Astrocyte (in vitro differentiated cells and primary cell): ENCODE measurements around the gene TNP1. TPM values are rescaled to one million over a fixed set of nuclear protein-coding genes. Genes with fewer than 3 reads are reported as not detected.

Experiments
- DNase-seq: peaks from one replicate; pipeline ENCODE4 v3.0.0-alpha.2; 2010; ENCODE audit warnings: low read depth
- FAIRE-seq: peaks from 2 replicates; lab custom pipeline; 2011; peaks lifted over from hg19 to GRCh38; lab: Jason Lieb, UNC
- H2AFZ ChIP-seq: 2 replicates; pipeline ENCODE4 v1.6.0; 2012; ENCODE audit warnings: low read depth, low read length, inconsistent platforms
- H3K27ac ChIP-seq: 2 replicates; pipeline ENCODE4 v1.5.1; 2011; ENCODE audit warnings: low read depth, low read length, inconsistent platforms
- H3K27me3 ChIP-seq: 2 replicates; pipeline ENCODE4 v1.6.0; 2011; ENCODE audit warnings: low read length, inconsistent platforms; ENCODE audit not compliant: insufficient read depth
- H3K36me3 ChIP-seq: 2 replicates; pipeline ENCODE4 v1.5.1; 2011; ENCODE audit warnings: low read length, inconsistent platforms; ENCODE audit not compliant: insufficient read depth
- H3K4me1 ChIP-seq: 2 replicates; pipeline ENCODE4 v1.5.1; 2011; ENCODE audit warnings: low read length, inconsistent platforms; ENCODE audit not compliant: insufficient read depth
- H3K4me2 ChIP-seq: 2 replicates; pipeline ENCODE4 v1.6.0; 2012; ENCODE audit warnings: low read length, inconsistent platforms
- H3K4me3 ChIP-seq: 2 replicates; pipeline ENCODE4 v1.5.1; 2011; ENCODE audit warnings: low read depth, mild to moderate bottlenecking, low read length, inconsistent platforms; ENCODE audit not compliant: insufficient read depth
- H3K79me2 ChIP-seq: 2 replicates; pipeline ENCODE4 v1.6.0; 2012; ENCODE audit warnings: mild to moderate bottlenecking, low read length, inconsistent platforms; ENCODE audit not compliant: insufficient read depth
- H3K9ac ChIP-seq: 2 replicates; pipeline ENCODE4 v1.6.0; 2012; ENCODE audit warnings: mild to moderate bottlenecking, low read length, inconsistent platforms
- H3K9me3 ChIP-seq: 2 replicates; pipeline ENCODE4 v1.5.1; 2012; ENCODE audit warnings: low read depth, mild to moderate bottlenecking, low read length, inconsistent platforms; ENCODE audit not compliant: insufficient read depth
- H4K20me1 ChIP-seq: 2 replicates; pipeline ENCODE4 v1.6.0; 2012; ENCODE audit warnings: low read length, inconsistent platforms; ENCODE audit not compliant: insufficient read depth
- H3K27ac Mint-ChIP-seq: one replicate; pipeline ENCODE4 v1.8.0; 2021; ENCODE audit warnings: mild to moderate bottlenecking, mixed read lengths; ENCODE audit not compliant: unreplicated experiment
- H3K27me3 Mint-ChIP-seq: one replicate; pipeline ENCODE4 v1.8.0; 2021; ENCODE audit warnings: low read depth, mixed read lengths; ENCODE audit not compliant: unreplicated experiment
- H3K36me3 Mint-ChIP-seq: one replicate; pipeline ENCODE4 v1.8.0; 2021; ENCODE audit warnings: low read depth, mixed read lengths; ENCODE audit not compliant: unreplicated experiment
- H3K4me1 Mint-ChIP-seq: one replicate; pipeline ENCODE4 v1.8.0; 2021; ENCODE audit warnings: low read depth, mixed read lengths; ENCODE audit not compliant: unreplicated experiment
- H3K4me3 Mint-ChIP-seq: one replicate; pipeline ENCODE4 v1.8.0; 2021; ENCODE audit warnings: mild to moderate bottlenecking, moderate library complexity, mixed read lengths; ENCODE audit not compliant: unreplicated experiment
- H3K9me3 Mint-ChIP-seq: one replicate; pipeline ENCODE4 v1.8.0; 2021; ENCODE audit warnings: mild to moderate bottlenecking, mixed read lengths; ENCODE audit not compliant: unreplicated experiment
- EZH2 ChIP-seq: IDR thresholded peaks from 2 replicates; pipeline ENCODE4 v1.6.1; 2012; ENCODE audit warnings: mild to moderate bottlenecking, low read length, inconsistent platforms; ENCODE audit not compliant: insufficient read depth
- total RNA-seq: library from RNA; stranded (reverse); gene quantifications from 2 replicates; pipeline ENCODE4 v1.2.1, GENCODE V29; 2021
- TF ChIP-seq, protein P1 (sequence below): IDR thresholded peaks from 2 replicates; pipeline ENCODE4 v1.5.1; 2011; ENCODE audit warnings: low read depth, mild to moderate bottlenecking, inconsistent platforms, low read length, moderate library complexity; ENCODE audit not compliant: insufficient read depth

TNP1 gene
- total RNA-seq, 1 donor from 2014 or later, result not detected

DNA sequence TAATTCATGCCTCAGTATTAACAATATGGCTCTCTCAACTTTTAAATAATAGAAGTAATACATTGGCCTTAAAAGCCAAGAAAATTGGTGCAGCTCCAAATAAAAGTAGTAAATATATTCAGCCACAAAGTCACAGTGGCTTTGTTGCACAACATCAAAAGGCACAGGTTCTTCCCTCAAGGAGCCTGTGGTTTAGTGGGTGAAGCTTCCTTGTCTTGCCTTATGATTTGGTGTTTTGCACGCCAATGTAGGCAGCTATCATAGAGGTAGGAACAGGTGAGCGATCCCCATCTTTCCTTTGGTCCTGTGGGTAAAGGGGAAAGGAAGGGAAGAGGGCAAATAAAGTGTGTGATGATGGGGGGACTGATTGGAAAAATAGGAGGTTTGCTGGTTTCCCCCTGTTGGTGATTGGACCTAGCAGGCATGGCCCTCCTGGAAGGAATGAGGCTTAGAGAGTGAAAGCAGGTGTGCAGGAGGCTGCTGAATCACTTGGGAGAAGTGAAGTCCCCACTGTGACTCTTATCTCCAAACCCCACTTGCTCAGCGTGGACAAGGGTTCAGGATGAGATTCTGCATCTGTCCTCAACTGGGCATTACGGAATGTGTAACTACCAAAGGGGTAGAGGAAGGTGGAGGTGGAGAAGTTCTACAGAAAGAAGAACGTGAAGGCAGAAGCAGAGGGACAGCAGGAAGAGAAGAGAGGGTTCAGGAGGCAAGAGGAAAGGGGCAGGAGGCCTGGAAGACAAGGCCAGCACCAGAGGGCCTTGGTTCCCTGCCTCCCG lies 20.1 kb upstream of the TNP1 start:
- H3K4me2 ChIP-seq, result no peak overlapping the region
- Mint-ChIP-seq H3K4me3 (no peak overlapping the region), H3K27me3 (peaks cover 25% of the 10 kb centered on the region), H3K27ac (no peak overlapping the region), H3K4me1 (peaks cover 4% of the 10 kb centered on the region), H3K9me3 (peaks cover 6% of the 10 kb centered on the region), H3K36me3 (peaks cover 2% of the 10 kb centered on the region)
- no peak overlapping the region for H3K9ac ChIP-seq
- FAIRE-seq, result no peak
- DNase-seq, result no peak
- no peaks in the 10 kb centered on the region for H4K20me1 ChIP-seq
- no peaks in the 10 kb centered on the region for H3K79me2 ChIP-seq
- H3K9me3 ChIP-seq, result no peaks in the 10 kb centered on the region
- no peaks in the 10 kb centered on the region for H3K27me3 ChIP-seq
- H3K4me3 ChIP-seq, result no peak overlapping the region
- no peak overlapping the region for H3K27ac ChIP-seq
- TF ChIP-seq, protein P1, sequence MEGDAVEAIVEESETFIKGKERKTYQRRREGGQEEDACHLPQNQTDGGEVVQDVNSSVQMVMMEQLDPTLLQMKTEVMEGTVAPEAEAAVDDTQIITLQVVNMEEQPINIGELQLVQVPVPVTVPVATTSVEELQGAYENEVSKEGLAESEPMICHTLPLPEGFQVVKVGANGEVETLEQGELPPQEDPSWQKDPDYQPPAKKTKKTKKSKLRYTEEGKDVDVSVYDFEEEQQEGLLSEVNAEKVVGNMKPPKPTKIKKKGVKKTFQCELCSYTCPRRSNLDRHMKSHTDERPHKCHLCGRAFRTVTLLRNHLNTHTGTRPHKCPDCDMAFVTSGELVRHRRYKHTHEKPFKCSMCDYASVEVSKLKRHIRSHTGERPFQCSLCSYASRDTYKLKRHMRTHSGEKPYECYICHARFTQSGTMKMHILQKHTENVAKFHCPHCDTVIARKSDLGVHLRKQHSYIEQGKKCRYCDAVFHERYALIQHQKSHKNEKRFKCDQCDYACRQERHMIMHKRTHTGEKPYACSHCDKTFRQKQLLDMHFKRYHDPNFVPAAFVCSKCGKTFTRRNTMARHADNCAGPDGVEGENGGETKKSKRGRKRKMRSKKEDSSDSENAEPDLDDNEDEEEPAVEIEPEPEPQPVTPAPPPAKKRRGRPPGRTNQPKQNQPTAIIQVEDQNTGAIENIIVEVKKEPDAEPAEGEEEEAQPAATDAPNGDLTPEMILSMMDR, result no peak
- TF ChIP-seq EZH2, result no peak
- no peak overlapping the region for H2AFZ ChIP-seq
- no peaks in the 10 kb centered on the region for H3K4me1 ChIP-seq
- H3K36me3 ChIP-seq, result no peaks in the 10 kb centered on the region

DNA sequence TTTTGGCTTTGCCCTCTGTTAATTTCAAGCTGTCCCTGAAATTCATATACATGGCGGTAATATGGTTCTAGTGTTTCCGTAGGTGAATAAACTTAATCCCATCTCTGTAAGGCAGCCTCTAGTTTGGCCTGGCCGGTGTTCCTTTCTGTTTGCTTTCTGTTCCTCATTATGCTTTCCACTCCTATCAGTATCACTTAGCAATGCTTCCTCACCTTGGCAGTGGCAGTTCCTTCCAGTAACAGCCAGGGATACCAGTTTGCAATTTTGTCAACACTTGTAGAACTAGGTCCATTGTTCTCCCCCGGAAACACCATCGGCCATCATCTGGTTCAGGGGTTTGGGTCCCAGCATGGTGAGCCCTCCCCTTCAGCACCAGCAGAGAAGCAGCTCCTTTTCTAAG lies 18.2 kb upstream of the TNP1 start:
- Mint-ChIP-seq H3K27ac (no peak overlapping the region), H3K36me3 (no peaks in the 10 kb centered on the region), H3K27me3 (peaks cover 30% of the 10 kb centered on the region), H3K4me1 (peaks cover 4% of the 10 kb centered on the region), H3K4me3 (no peak overlapping the region), H3K9me3 (peaks cover 6% of the 10 kb centered on the region)
- no peaks in the 10 kb centered on the region for H3K36me3 ChIP-seq
- H3K27ac ChIP-seq, result no peak overlapping the region
- H4K20me1 ChIP-seq, result no peaks in the 10 kb centered on the region
- no peaks in the 10 kb centered on the region for H3K4me1 ChIP-seq
- DNase-seq (no peak), FAIRE-seq (no peak)
- no peaks in the 10 kb centered on the region for H3K27me3 ChIP-seq
- H2AFZ ChIP-seq, result no peak overlapping the region
- no peaks in the 10 kb centered on the region for H3K79me2 ChIP-seq
- H3K9ac ChIP-seq, result no peak overlapping the region
- H3K4me3 ChIP-seq, result no peak overlapping the region
- no peaks in the 10 kb centered on the region for H3K9me3 ChIP-seq
- no peak for TF ChIP-seq EZH2
- TF ChIP-seq, protein P1, result no peak
- no peak overlapping the region for H3K4me2 ChIP-seq

DNA sequence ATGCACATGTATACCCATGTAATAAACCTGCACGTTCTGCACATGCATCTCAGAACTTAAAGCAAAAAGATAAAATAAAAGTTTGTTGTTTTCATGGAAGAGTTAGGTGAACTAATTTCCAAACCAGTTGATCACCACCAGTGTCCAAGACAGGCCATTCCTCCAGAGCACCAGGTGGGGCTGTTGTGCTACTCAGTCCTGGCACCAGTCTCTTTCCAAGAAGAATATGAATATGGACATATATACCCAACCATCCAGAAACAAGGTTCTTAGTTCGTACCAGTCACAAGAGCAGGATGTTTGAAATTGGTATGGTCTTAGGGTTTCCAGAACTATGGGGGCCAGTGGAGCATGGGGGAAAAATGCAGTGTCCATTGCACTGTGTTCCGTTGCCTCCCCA lies 17.2 kb upstream of the TNP1 start:
- H3K27me3 Mint-ChIP-seq, result peaks cover 24% of the 10 kb centered on the region
- H3K36me3 Mint-ChIP-seq, result no peaks in the 10 kb centered on the region

More for the DNA sequence above, 17.2 kb upstream of the TNP1 start:
- no peak for FAIRE-seq
- no peaks in the 10 kb centered on the region for H3K4me1 ChIP-seq
- no peak overlapping the region for H3K4me3 Mint-ChIP-seq
- H3K4me3 ChIP-seq, result no peak overlapping the region
- no peak overlapping the region for H3K9ac ChIP-seq
- no peaks in the 10 kb centered on the region for H4K20me1 ChIP-seq
- no peak overlapping the region for H3K27ac ChIP-seq
- no peak overlapping the region for H3K27ac Mint-ChIP-seq
- H3K79me2 ChIP-seq, result no peaks in the 10 kb centered on the region
- H2AFZ ChIP-seq, result no peak overlapping the region
- no peak overlapping the region for H3K4me2 ChIP-seq
- DNase-seq, result no peak
- no peaks in the 10 kb centered on the region for H3K9me3 ChIP-seq
- H3K36me3 ChIP-seq, result no peaks in the 10 kb centered on the region
- peaks cover 6% of the 10 kb centered on the region for H3K9me3 Mint-ChIP-seq
- peaks cover 4% of the 10 kb centered on the region for H3K4me1 Mint-ChIP-seq
- TF ChIP-seq, protein P1, result no peak
- TF ChIP-seq EZH2, result no peak
- H3K27me3 ChIP-seq, result no peaks in the 10 kb centered on the region
